GM18517 (cell line): ENCODE results near the gene AGER.
"Not testable (repeated sequence)": the region's sequence is repeated elsewhere in the genome, so short reads cannot be mapped to it uniquely, and the experiment has no call there.

Experiments used
- ATAC-seq: cut with Tn5 transposase; IDR thresholded peaks from one replicate; pipeline ENCODE4 v1.9.1; 2021; ENCODE audit warnings: mild to moderate bottlenecking, moderate library complexity; ENCODE audit not compliant: unreplicated experiment

AGER gene

DNA sequence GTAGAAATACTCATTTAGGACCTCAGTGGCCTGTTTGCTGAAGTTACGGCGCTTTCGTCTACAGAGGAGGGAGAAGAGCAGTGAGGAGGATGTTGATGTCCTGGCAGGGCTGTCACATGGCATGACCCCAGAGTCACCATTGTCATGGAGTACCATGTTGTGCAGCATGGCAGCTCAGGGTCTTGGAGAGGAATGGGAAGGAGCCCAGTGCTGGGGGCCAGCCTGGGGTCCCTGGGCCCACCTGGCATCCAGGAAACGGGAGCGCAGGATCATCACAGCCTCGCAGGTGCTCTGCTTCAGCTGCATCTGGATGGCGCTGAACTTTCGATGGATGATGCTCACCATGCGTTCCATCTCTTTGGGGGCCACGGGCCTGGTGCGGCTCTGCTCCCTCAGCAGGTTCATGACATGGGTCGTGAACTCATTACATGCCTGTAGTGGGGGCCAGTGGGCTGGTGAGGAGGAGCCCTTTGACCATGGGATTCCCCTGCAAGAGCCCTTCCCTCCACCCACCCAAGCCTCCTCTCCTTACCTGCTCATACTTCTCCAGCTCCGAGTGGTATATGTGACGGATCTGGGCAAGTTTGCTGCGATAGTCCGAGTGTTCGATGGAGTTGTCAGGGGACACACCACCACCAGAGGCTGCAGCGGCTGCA is 3.8 kb upstream of the AGER start:
- not testable (repeated sequence) for ATAC-seq

DNA sequence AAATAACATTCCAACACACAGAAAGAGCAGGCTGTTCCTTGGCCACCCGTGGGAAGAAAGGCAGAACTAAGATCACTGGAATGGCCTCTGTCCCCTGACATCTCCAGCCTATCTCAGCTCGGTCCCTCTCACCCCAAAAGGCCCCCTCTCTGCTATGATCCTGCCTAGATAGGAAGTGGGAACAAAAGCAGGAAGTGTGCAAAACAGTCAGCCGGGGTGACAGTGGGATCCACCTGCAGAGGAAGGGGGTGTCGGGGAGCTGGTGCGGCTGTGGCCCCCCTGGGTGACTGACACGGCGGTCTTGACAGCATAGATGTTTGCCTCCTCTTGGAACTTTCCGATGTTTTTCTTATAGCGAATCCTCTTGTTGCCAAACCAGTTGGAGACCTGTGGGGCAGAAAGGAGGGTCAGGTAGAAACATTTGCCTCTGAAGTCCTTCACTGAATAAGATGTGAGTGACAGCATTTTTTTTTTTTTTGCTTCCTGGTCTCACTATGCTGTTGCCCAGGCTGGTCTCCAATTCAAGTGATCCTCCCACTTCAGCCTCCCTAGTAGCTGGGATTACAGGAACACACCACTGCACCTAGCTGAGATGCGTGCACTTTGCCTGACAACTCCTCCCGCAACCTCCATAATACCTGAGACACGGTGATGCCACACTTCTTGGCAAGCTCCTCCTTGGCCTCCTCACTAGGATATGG is 3.1 kb upstream of the AGER start:
- ATAC-seq = no peak

DNA sequence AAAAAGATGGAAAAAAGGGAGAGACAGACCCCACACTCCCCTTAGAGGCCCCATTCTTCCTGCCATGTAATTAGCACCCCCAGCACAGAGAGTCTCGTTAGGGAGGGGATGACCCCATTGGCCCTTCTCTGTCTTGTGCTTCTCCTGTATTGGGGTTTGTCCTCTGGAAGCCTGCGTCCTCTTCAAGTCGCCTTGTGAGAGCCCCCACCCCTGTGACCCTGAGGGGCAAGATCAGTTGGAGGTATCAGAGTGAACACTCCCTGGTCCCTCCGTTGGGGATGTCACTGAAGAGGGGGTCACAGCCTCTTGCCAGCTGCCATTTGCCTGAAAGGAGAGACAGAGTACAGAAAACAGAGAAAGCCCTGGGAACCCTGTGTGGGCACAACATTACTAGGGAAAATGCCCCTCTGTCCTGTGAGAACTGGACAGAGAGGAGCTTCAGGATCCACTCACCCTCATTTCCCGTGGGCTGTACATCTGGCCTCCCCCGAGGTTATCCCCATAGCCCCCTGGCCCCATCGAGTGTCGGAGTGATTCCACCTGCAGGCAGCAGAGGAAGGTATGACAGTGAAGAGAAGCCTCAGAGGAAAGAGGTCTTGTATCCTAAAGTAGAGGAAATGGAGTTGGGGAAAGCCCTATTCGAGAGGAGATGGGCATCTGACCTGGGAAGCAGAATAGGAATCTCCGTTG is 2.2 kb upstream of the AGER start:
- ATAC-seq = not testable (repeated sequence)

DNA sequence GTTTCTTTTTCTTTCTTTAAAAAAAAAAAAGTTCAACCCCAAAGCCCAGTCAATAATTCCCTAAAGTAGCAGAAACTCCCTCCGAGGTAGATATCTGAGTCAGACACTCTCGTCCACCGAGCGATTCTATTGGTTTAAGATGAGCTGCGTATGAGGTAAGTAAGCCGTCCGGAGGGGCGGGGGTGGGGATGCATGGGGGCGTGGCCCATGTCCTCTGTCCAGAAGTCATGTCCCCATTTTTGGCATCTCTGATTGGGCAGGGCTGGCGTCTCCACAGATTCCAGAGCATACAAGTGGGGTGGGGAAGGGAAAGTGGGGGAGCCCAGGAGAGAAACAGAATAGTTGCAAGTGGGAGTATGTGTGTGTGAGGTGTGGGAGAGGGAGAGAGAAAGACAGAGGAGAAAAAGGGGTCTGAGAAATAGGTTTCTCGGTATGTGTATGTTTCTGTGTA is 1.7 kb upstream of the AGER start:
- ATAC-seq = not testable (repeated sequence)

DNA sequence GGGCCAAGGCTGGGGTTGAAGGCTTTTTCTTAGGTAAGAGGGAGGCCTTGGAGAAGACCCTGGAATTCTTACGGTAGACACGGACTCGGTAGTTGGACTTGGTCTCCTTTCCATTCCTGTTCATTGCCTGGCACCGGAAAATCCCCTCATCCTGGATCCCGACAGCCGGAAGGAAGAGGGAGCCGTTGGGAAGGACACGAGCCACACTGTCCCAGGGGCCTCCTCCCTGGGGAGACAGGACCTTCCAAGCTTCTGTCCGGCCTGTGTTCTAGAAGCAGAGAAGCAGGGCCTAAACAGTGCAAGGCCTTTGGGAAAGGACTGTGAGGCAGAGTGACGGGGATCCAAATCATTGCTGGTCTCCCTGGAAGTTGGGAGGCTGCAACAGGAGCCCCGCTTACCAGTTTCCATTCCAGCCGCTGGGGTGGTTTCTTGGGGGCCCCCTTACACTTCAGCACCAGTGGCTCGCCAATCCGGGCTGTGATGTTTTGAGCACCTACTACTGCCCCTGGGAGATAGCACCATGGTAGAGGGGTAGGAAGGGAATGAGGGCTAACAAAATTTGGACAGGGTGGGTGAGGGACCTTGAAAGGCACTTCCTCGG is 470 bp downstream of the AGER start:
- ATAC-seq = no peak

DNA sequence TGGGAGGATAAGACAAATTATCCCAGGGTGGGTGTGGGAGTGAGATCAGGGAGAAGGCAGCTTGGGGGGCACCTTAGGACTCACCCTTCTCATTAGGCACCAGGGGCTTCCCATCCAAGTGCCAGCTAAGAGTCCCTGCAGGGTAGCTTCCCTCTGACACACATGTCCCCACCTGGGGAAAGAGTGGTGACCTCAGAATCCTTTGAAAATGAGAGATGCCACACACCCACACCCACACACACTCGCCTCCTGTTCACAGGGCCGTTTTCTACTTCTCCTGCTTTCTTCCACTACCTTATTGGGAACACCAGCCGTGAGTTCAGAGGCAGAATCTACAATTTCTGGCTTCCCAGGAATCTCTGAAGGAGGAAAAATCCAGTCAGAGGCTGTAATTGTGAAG is 1.0 kb downstream of the AGER start:
- ATAC-seq = no peak

DNA sequence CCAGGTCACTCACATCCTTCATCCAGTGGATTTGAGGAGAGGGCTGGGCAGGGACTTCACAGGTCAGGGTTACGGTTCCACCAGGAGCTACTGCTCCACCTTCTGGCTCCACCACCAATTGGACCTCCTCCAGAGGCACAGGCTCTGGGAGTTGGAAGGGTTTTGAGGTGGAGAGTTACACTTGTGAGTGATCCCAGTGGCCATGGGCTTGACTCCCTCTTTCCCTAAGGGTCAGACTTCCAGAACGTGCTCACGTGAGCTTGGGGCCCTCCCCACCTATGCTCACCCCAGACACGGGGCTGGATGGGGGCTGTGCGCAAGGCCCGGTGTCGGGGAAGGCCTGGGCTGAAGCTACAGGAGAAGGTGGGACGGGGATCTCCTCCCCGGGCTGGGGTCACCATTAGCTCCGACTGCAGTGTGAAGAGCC is 1.5 kb downstream of the AGER start:
- ATAC-seq = no peak

DNA sequence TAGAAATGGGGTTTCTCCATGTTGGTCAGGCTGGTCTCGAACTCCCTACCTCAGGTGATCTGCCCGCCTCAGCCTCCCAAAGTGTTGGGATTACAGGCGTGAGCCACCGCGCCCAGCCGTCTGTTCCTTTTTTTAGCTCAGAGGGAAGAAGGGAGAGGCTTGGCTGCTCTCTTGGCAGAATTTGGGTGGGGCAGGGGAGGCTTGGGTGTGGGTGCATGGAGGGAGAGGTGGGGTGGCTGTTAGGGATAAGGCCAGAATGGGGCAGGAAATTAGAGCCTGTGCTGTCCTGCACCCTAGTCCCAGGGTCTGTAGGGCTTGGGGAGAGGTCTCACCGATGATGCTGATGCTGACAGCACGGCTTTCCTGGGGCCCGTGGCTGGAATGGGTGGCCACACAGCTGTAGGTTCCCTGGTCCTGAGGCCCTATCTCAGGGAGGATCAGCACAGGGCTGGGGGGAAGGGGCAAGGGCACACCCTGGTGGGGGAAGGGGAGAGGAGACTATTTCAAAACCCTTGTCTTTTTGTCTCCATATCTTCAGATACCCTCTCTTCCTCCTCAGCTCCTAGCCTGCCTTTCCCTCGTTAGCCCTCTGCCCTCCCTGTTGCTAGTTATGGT is 2.0 kb downstream of the AGER start:
- ATAC-seq = no peak

DNA sequence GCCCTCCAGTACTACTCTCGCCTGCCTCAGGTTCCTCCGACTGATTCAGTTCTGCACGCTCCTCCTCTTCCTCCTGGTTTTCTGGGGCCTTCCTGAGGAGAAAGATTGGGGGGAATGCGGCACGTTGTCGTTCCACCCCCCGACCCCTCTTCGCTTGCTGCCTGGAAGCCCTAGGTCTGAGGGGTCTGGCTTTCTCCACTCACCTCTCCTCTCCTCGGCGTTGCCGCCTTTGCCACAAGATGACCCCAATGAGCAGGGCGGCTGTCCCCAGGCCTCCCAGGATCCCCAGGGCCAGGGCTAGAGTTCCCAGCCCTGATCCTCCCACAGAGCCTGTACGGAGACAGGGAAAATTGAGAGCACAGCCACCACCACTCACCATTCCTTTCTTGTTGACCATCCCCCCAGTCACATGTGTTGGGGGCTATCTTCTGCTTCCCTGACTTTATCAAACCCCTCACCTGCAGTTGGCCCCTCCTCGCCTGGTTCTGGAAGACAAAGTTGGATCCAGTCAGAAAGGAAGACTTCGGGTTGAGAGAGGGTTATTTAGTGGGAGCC is 2.8 kb downstream of the AGER start:
- ATAC-seq = no peak

DNA sequence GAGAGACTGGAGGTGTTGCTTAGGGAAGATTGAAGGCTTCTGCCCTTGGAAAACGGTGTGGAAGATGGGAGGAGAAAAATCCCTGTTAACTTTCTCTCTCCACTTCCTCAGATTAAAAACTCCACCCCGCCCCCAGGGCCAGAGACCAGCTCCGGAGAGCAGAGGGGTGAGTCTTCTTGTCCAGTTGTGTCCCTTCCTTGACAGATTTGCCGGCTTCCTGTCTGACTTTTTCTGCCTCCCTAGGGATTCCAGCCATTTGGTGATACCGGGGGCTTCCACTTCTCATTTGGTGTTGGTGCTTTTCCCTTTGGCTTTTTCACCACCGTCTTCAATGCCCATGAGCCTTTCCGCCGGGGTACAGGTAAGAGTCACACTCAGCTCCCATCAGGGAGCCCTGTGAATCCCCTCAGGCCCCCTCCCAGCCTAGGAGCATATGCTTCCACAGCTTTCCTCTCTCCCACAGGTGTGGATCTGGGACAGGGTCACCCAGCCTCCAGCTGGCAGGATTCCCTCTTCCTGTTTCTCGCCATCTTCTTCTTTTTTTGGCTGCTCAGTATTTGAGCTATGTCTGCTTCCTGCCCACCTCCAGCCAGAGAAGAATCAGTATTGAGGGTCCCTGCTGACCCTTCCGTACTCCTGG is 4.2 kb downstream of the AGER start:
- ATAC-seq = no peak

DNA sequence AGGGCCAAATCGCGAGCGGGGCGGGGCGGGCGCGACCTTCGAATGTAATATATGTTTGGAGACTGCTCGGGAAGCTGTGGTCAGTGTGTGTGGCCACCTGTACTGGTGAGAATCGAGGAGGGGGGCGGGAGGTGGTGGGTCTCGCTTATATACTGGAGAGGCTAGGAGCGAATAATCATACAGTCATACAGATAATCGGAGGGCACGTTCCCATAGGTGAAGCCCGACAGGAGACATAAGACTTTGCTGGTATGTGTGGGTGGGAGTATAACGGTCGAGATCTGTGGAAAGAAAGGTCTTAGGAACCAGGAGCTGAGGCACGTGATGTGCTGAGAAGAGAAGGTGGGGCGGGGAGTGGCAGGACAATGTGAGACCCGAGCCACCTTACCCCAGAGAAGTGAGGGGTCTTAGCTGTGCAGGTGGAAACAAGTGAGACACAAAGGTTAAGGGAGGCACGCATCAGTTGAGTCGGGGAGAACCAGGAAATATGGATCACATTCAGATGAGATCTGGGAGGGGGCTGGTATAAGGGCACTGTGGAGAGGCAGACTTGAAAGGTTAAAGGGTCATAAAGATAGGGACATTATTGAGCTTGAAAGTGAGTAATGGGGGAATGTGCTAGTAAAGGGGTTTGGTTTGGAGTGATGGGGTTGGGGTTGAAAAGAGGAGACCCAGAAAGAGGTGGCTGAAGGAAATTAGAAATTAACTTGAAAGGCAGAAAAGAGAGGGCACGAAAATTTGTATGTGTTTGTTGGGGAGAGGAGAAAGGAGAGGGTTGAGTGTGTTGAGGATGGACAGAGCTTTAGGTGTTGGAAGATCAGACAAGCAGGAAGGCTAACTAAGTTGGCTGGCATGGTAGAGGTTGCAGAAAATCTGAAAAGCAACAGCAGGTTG is 5.3 kb downstream of the AGER start:
- ATAC-seq = no peak

DNA sequence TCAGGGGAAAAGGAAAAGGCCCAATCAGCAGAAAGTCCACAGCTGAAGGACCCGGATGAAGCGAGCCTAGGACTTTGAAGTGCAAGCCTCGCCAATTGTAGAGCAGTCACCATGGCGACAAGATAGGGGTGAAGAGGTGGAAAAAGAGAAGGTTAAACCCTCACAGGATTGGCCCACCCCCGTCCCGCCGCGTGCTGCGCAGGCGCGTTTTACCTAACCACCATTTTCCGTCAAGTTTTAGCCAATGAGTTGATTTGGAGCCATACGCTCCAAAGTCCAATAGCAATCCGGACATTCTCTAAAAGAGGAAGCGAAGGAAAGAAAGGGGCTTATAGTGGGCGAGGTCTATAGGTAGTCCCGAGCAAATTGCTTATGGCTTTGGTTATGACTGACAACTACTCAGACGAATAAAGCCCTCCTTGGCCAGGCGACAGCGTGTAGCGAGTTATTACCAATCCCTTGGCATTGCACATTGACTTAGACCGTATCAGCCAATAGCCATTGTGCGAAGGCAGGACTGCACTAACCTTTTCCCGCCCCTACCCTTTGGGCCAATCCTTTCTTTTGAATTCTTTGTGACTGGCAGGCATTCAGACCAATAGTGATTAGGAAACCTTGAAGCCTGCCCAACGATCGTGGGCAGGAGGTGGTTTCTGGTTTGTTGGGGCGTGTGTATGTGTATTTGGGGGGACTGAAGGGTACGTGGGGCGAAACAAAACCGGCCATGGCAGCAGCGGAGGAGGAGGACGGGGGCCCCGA is 6.1 kb downstream of the AGER start, which contains the start of gene RNF5:
TSS of gene RNF5 (plus strand) at position 618 of the 759 bp plus-strand sequence. CDS start at position 725, 107 bp downstream.
- peak; percentile 86 for ATAC-seq

DNA sequence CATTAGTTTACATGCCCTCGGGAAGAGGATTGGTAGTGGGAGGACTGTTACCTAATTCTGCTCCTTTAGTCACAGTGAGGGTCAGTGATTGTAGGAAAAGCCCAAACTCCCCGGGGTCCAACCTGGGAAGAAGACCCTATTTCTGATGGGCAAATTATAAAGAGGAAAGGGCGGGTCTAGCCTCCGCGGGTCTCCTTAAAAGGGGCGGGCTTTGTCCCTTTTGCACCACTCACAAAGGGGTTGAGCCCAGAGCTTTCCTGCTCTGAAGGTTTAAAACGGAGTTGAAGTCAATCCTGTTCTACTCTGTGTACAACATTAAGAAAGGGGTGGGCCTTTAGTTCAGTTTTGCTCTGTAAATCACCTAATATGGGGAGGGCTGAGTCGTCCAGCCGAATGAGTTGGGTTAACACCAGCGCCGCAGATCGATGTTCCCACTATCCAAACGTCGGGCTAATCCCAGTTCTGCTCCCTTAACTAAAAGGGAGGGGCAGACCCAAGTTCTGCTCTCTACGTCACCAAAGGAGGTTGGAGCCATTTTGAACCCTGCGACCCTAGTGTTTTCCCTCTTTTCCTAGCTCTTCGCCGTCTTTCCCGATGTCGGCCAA is 6.8 kb downstream of the AGER start:
- ATAC-seq = no peak

DNA sequence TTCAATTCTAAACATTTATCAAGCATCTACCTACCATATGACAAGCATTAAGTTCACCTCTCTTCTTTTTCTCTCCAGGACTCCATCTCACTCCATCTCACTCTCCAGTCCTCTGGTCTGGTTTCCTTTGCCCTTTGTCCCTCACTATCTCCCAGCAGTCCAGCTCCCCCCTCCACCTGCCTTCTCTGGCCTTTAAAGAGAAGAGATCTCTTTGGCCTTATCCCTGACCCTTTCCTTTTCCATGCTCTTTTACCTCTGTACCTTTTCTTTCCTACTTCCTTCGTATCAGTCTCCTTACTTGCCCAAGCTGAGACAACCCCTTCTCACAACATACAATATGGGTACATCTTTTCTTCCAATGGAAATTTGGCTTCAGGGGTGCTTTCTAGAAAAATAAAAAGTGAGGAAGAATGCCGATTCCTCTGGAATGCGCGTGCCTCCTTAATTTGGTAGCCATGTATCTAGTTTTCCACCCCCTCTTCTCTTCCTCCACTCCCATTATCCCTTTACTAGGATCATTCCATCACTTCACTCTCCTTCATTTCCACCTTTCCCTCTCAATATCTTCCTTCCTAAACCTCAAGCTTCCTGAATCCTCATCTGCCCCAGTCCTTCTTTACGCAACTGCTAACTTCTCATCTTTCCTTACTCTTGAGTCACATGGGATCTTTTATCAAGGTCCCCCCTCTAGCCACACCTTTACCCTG is 7.4 kb downstream of the AGER start:
- no peak for ATAC-seq

DNA sequence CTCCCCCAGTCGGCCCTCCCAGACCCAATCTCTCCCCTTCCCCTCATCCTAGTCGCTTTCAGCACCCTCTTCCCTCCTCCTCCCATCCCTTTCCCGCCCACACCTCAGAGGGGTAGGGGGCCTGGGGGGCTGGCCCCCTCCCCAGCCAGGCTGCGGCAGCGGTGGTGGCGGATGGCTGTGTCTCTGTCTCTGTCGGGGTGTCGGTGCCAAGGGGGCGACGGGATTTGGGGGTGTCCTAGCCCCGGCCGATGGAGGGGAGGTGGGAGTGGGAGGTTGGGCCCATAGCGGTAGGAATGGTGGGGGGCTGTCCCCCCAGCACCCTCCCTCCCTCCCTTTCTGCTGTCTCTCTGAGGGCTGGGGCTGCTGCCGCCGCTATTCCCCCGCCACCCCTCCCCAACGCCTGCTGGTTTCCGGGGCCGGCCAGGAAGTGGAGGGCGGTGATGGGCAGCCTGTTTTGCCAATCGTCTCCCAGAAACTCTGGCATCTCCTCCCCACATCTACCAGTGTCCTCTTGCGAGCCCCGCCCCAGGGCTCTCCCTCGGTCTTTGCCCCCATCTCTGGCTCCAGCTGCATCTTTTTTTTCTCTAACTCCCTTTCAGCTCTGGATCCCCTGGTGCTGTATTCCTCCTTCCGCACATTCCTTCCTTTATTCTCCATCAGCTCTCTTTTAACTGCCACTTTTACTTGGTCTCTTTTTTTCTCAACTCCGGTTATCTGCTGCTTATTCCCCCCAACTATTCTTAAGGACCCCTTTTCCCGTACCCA is 8.2 kb downstream of the AGER start, which contains the start of gene AGPAT1:
TSS of gene AGPAT1 (minus strand) at position 374 of the 765 bp plus-strand sequence. CDS start 4,588 bp downstream, outside the sequence.
- ATAC-seq = peak; percentile 29

DNA sequence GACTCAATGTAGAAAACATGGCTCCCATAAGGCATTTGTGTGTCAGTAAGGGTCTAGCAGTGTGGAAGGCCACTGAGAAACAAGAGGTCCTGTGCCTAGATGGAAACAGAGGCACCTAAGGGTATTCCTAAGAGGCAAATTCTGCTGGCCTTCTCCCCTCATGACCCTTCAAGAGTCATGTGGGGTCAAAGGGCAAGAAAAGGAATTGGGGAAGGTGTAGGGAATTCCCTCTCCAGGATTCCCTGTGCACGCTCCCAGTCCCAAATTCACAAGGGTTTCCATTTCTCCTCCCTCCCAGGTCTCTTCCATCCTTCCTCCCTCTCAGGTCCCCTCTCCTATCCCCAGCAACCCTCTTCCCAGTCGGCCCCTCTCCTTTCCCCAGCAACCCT is 8.7 kb downstream of the AGER start:
- ATAC-seq = no peak

DNA sequence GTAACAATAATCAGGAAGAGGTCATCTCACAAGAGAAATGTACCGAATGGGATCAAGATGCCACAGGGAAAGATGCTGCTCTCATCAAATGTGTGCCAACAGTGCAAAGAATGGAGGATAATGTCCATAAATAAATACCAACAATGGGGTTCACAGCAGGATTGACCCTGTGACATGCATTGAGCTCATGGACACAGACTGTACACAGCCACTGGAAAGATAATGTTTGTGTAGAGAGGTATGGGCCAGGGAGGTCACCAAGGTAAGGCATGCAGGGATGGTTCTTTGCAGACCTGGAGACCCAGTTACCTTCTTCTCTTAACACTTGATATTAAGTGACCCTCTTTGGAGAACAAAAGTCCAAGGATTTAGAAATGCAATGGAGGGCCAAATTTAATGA is 9.6 kb downstream of the AGER start:
- no peak for ATAC-seq
